A673 (cell line): ENCODE measurements around the gene CTSA. TPM values are rescaled to one million over a fixed set of nuclear protein-coding genes. Genes with fewer than 3 reads are reported as not detected.
"Not testable (repeated sequence)": the region's sequence is repeated elsewhere in the genome, so short reads cannot be mapped to it uniquely, and the experiment has no call there.

Experiments used
- BruUV-seq: library from RNA; stranded (reverse); fragments of 400-500 nt; replicated peaks from 2 replicates; lab custom pipeline; 2021; lab: Mats Ljungman, UMichigan
- CTCF ChIA-PET: fragments of 300-600 bp; sonication (Branson Sonifier 250); formaldehyde crosslinking; loops from one replicate; lab custom pipeline; 2022; ENCODE audit warnings: antibody characterized with exemption; lab: Charles Lee
- POLR2A ChIA-PET: fragments of 300-600 bp; sonication (Branson Sonifier 250); formaldehyde crosslinking; loops from one replicate; lab custom pipeline; 2022; ENCODE audit warnings: antibody characterized with exemption; ENCODE audit not compliant: low non-redundant PET; lab: Charles Lee
- DNase-seq: peaks from one replicate; pipeline ENCODE4 v3.0.0-alpha.2; 2015; ENCODE audit warnings: low spot score
- H3K27ac ChIP-seq: fragments of 200-600 bp; sonication (generic); 2 replicates; pipeline ENCODE4 v1.5.1; 2016; ENCODE audit warnings: mixed run types, low read depth, mild to moderate bottlenecking, mixed read lengths, antibody characterized with exemption, low read length; ENCODE audit not compliant: poor library complexity, severe bottlenecking
- H3K27me3 ChIP-seq: fragments of 200-600 bp; sonication (generic); replicated peaks from 2 replicates; pipeline ENCODE4 v1.6.1; 2017; ENCODE audit warnings: mixed run types, low read depth, mild to moderate bottlenecking, mixed read lengths, antibody characterized with exemption, low read length; ENCODE audit not compliant: insufficient read depth, poor library complexity
- H3K36me3 ChIP-seq: fragments of 200-600 bp; sonication (generic); 2 replicates; pipeline ENCODE4 v1.6.1; 2016; ENCODE audit warnings: mixed run types, mild to moderate bottlenecking, mixed read lengths, antibody characterized with exemption, low read length; ENCODE audit not compliant: insufficient read depth, poor library complexity, severe bottlenecking
- H3K4me1 ChIP-seq: fragments of 200-600 bp; sonication (generic); 2 replicates; pipeline ENCODE4 v1.6.1; 2017; ENCODE audit warnings: mixed run types, mild to moderate bottlenecking, mixed read lengths, antibody characterized with exemption, low read length; ENCODE audit not compliant: insufficient read depth, poor library complexity, severe bottlenecking
- H3K4me3 ChIP-seq: fragments of 200-600 bp; sonication (generic); 2 replicates; pipeline ENCODE4 v1.5.1; 2016; ENCODE audit warnings: low read depth, mixed run types, mild to moderate bottlenecking, mixed read lengths, low read length; ENCODE audit not compliant: poor library complexity, severe bottlenecking
- H3K9me3 ChIP-seq: fragments of 200-600 bp; sonication (generic); 2 replicates; pipeline ENCODE4 v1.6.1; 2016; ENCODE audit warnings: mixed run types, low read depth, mild to moderate bottlenecking, mixed read lengths, antibody characterized with exemption, low read length; ENCODE audit not compliant: poor library complexity, severe bottlenecking
- EZH2 ChIP-seq: fragments of 200-600 bp; sonication (generic); IDR thresholded peaks from 2 replicates; pipeline ENCODE4 v1.6.1; 2017; ENCODE audit warnings: borderline replicate concordance, low read depth, mild to moderate bottlenecking, mixed read lengths, antibody characterized with exemption, low read length; ENCODE audit not compliant: poor library complexity, severe bottlenecking
- intact Hi-C: fragments of 100-400 bp; cut with micrococcal nuclease; formaldehyde crosslinking; loops from one replicate; pipeline ENCODE4 v1.10.0; 2022; ENCODE audit not compliant: unreplicated experiment
- total RNA-seq: library from RNA; stranded (reverse); gene quantifications from 2 replicates; pipeline ENCODE4 v1.2.3, GENCODE V29; 2021
- TF ChIP-seq, protein P1 (sequence below): fragments of 300-800, 200-600 bp; sonication (generic); conservative IDR thresholded peaks from 2 replicates; pipeline ENCODE4 v1.5.1; 2017; ENCODE audit warnings: low read depth, mild to moderate bottlenecking, antibody characterized with exemption, low read length, moderate library complexity, mixed read lengths

CTSA gene
- total RNA-seq, 1 experiment from 2014 or later: 83.5 TPM

DNA sequence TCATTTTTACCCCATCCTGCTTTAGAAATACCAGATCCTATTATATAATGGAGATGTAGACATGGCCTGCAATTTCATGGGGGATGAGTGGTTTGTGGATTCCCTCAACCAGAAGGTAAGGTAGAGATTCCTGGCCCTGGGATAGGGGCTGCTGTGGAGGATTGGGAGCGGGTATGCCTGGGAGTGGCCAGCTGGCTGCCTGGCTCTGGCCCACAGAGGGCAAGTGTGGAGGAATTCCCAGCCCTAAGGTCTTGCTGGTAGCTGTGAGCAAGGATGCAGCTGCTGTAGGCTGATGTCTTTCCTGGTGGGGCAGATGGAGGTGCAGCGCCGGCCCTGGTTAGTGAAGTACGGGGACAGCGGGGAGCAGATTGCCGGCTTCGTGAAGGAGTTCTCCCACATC lies 6.6 kb downstream of the CTSA start:
- no peak overlapping the region for H3K27ac ChIP-seq
- CTCF ChIA-PET: no interaction called here
- H3K27me3 ChIP-seq: no peaks in the 10 kb centered on the region
- no peaks in the 10 kb centered on the region for H3K4me1 ChIP-seq
- intact Hi-C loops: loop anchor here (10.0 kb wide), 1 partner anchor 67 kb away; no protein-coding TSS in a partner anchor
- peaks cover 38% of the 10 kb centered on the region for H3K36me3 ChIP-seq
- H3K4me3 ChIP-seq: no peak overlapping the region
- TF ChIP-seq, protein P1, sequence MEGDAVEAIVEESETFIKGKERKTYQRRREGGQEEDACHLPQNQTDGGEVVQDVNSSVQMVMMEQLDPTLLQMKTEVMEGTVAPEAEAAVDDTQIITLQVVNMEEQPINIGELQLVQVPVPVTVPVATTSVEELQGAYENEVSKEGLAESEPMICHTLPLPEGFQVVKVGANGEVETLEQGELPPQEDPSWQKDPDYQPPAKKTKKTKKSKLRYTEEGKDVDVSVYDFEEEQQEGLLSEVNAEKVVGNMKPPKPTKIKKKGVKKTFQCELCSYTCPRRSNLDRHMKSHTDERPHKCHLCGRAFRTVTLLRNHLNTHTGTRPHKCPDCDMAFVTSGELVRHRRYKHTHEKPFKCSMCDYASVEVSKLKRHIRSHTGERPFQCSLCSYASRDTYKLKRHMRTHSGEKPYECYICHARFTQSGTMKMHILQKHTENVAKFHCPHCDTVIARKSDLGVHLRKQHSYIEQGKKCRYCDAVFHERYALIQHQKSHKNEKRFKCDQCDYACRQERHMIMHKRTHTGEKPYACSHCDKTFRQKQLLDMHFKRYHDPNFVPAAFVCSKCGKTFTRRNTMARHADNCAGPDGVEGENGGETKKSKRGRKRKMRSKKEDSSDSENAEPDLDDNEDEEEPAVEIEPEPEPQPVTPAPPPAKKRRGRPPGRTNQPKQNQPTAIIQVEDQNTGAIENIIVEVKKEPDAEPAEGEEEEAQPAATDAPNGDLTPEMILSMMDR: no peak
- TF ChIP-seq EZH2: no peak
- POLR2A ChIA-PET: no interaction called here
- no peaks in the 10 kb centered on the region for H3K9me3 ChIP-seq
- BruUV-seq: no TSS peak
- DNase-seq: no peak

DNA sequence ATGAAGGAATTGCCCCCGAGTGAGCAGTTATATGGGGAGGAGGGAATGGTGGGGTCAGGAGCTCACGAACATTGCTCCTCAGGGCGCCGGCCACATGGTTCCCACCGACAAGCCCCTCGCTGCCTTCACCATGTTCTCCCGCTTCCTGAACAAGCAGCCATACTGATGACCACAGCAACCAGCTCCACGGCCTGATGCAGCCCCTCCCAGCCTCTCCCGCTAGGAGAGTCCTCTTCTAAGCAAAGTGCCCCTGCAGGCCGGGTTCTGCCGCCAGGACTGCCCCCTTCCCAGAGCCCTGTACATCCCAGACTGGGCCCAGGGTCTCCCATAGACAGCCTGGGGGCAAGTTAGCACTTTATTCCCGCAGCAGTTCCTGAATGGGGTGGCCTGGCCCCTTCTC lies 7.2 kb downstream of the CTSA start:
- CTCF ChIA-PET: no interaction called here
- BruUV-seq: no TSS peak
- POLR2A ChIA-PET: no interaction called here

DNA sequence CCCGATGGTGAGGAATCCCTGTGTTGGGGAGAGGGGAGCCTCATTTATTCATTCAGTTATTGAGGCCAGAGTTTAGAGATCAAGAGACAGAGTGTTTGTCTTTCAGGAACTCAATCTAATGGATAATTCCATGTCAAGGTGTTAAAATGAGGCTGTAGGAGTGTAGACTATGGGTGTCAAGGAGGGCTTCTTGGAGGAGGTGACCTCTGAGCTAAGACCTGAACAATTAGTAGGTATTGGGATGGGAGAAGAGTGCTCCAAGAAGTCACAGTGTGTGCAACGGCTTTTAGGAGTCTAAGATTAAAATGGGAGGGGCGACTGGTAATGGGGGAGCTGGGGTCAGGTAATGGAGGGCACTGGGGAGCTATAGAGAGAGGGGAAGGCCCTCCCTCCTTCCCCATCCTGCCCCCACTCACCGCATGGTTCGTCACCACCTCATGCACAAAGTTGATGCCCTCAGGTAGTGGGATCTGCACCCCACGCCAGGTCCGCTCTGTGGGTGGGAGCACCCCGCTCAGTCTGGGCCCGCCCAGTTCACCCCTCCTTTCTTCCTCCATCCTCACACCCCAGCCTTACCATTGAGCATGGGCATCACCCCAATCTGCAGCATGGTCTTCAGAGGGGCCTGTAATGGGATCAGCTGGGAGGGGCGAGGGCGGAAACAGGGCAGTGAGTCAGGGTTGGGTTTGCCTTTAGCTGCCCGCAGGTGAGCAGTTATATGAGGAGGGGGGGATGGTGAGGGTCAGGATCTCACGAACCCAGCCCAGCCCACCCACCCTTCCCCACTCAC lies 8.1 kb downstream of the CTSA start:
- Histone ChIP-seq H3K27me3 (no peaks in the 10 kb centered on the region), H3K4me3 (no peak overlapping the region), H3K4me1 (no peaks in the 10 kb centered on the region), H3K27ac (no peak overlapping the region), H3K9me3 (no peaks in the 10 kb centered on the region), H3K36me3 (peaks cover 42% of the 10 kb centered on the region)
- DNase-seq: no peak
- intact Hi-C loops: loop anchor here (10.0 kb wide), 1 partner anchor 66 kb away; no protein-coding TSS in a partner anchor
- TF ChIP-seq, protein P1: no peak
- TF ChIP-seq EZH2: no peak
- ChIA-PET CTCF (no interaction called here), POLR2A (no interaction called here)
- BruUV-seq: TSS peak; percentile 15

More for the DNA sequence above, 7.2 kb downstream of the CTSA start:
- no peaks in the 10 kb centered on the region for H3K9me3 ChIP-seq
- no peaks in the 10 kb centered on the region for H3K4me1 ChIP-seq
- no peak overlapping the region for H3K4me3 ChIP-seq
- TF ChIP-seq, protein P1: no peak
- TF ChIP-seq EZH2: no peak
- no peak for DNase-seq
- no peak overlapping the region for H3K27ac ChIP-seq
- no peaks in the 10 kb centered on the region for H3K27me3 ChIP-seq
- peaks cover 38% of the 10 kb centered on the region for H3K36me3 ChIP-seq
- intact Hi-C loops: loop anchor here (10.0 kb wide), 1 partner anchor 67 kb away; no protein-coding TSS in a partner anchor

- H3K27me3 ChIP-seq, POLR2A ChIA-PET, H3K27ac ChIP-seq, H3K9me3 ChIP-seq, H3K4me1 ChIP-seq, H3K4me3 ChIP-seq, CTCF ChIA-PET, BruUV-seq, DNase-seq, intact Hi-C loops: not testable (repeated sequence)
- peaks cover 57% of the 10 kb centered on the region for H3K36me3 ChIP-seq
These were observed 10.2 kb downstream of the CTSA start for GRCh38 chr20:45901332-45901731.
